ENCODE results near the gene C1orf74. TPM values are rescaled to one million over a fixed set of nuclear protein-coding genes. Genes with fewer than 3 reads are reported as not detected.

The C1orf74 gene
- total RNA-seq, 2 experiments from 2014 or later = 2.8 to 3.0 TPM

Other genes with a start within 250 kb of the C1orf74 start
- not detected for gene CAMK1G, start 200.8 kb downstream of the C1orf74 start, total RNA-seq
- 1 to 10 TPM; 1.3 to 2.5 TPM for gene LAMB3, start 132.1 kb downstream of the C1orf74 start, total RNA-seq
- 1 to 10 TPM in 1 of 2 experiments, under 1 TPM in 1; 0.70 to 1.5 TPM for gene G0S2, start 109.1 kb downstream of the C1orf74 start, total RNA-seq
- under 1 TPM in 1 of 2 experiments, not detected in 1; 0.91 TPM for gene HSD11B1, start 79.7 kb downstream of the C1orf74 start, total RNA-seq
- gene TRAF3IP3, start 28.5 kb downstream of the C1orf74 start, total RNA-seq = 100 to 1,000 TPM; 351 to 406 TPM
- 1 to 10 TPM; 1.3 to 1.7 TPM for gene IRF6, start 21.6 kb upstream of the C1orf74 start, total RNA-seq
- 1 to 10 TPM; 4.7 to 9.7 TPM for gene UTP25, start 43.4 kb upstream of the C1orf74 start, total RNA-seq
- gene SYT14, start 153.7 kb upstream of the C1orf74 start, total RNA-seq = not detected

Data from activated CD8-positive, alpha-beta memory T cell treated with anti-CD3 and anti-CD28 coated beads, Interleukin-2, amount 10 ng/mL, durations not matched to agents 7 days and 5 days (primary cell).